ENCODE results near the gene PANX2. TPM values are rescaled to one million over a fixed set of nuclear protein-coding genes. Genes with fewer than 3 reads are reported as not detected.

The PANX2 gene
- total RNA-seq, 4 donors from 2014 or later, result 0.40 to 0.83 TPM; not detected in 2

- ATAC-seq, result no peak
- H3K9me3 ChIP-seq, result no peaks in the 10 kb centered on the region
- no peaks in the 10 kb centered on the region for H3K36me3 ChIP-seq
- in situ Hi-C loops (cut with MboI; ENCODE audit: low sequenced_read_pairs in 4 of 4) (no loop called here), intact Hi-C loops (cut with DNase I; ENCODE audit: low total_unique reads) (no loop called here)
- no peak overlapping the region for H3K27ac ChIP-seq
- TF ChIP-seq POLR2A (IDR thresholded peaks at IDR 0.05) (no peak), CTCF (IDR thresholded peaks at IDR 0.05 in 4 of 5, conservative IDR thresholded peaks at IDR 0.05 in 1 of 5) (no peak)
- H3K4me1 ChIP-seq, result no peaks in the 10 kb centered on the region
- H3K4me3 ChIP-seq, result no peak overlapping the region
- H3K27me3 ChIP-seq, result peaks cover 3 to 13% (median 11%) of the 10 kb centered on the region in 3 donors
- DNase-seq, result no peak
These were observed 32.5 kb upstream of the PANX2 start for GRCh38 chr22:50138041-50138440.

- Histone ChIP-seq H3K27me3 (peaks cover 4 to 12% (median 11%) of the 10 kb centered on the region in 3 donors), H3K4me1 (no peaks in the 10 kb centered on the region), H3K4me3 (no peak overlapping the region), H3K36me3 (no peaks in the 10 kb centered on the region), H3K27ac (no peak overlapping the region), H3K9me3 (no peaks in the 10 kb centered on the region)
- intact Hi-C loops (cut with DNase I; ENCODE audit: low total_unique reads) (no loop called here), in situ Hi-C loops (cut with MboI; ENCODE audit: low sequenced_read_pairs in 4 of 4) (no loop called here)
- no peak for DNase-seq
- ATAC-seq, result no peak
- TF ChIP-seq POLR2A (IDR thresholded peaks at IDR 0.05), result no peak
These were observed 31.5 kb upstream of the PANX2 start for GRCh38 chr22:50138988-50139387.

- H3K4me3 ChIP-seq, result no peak overlapping the region
- intact Hi-C loops (cut with DNase I; ENCODE audit: low total_unique reads), result no loop called here
- H3K27ac ChIP-seq, result no peak overlapping the region
- DNase-seq (no peak), ATAC-seq (no peak)
- TF ChIP-seq CTCF (IDR thresholded peaks at IDR 0.05 in 4 of 5, conservative IDR thresholded peaks at IDR 0.05 in 1 of 5) (no peak), POLR2A (IDR thresholded peaks at IDR 0.05) (no peak)
- in situ Hi-C loops (cut with MboI; ENCODE audit: low sequenced_read_pairs in 4 of 4), result no loop called here
- no peaks in the 10 kb centered on the region for H3K4me1 ChIP-seq
- peaks cover 4 to 13% (median 11%) of the 10 kb centered on the region in 3 donors for H3K27me3 ChIP-seq
- no peaks in the 10 kb centered on the region for H3K36me3 ChIP-seq
- no peaks in the 10 kb centered on the region for H3K9me3 ChIP-seq
These were observed 30.6 kb upstream of the PANX2 start for GRCh38 chr22:50139843-50140415.

DNA sequence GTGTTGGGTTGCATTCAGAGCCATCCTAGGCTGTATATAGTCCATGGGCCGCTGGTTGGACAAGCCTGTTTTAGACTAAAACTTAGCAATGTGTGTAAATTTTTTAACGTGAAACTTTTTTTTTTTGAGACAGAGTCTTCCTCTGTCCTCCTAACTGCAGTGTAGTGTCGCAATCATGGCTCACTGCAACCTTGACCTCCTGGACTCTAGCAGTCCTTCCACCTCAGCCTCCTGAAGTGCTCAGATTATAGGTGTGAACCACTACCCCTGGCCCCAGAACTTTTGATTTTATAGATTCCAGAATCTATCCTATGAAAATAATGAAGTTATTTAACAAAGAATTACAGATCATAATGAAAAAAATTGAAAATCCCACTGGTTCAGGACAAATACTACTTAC, 29.9 kb upstream of the PANX2 start:
- TF ChIP-seq POLR2A (IDR thresholded peaks at IDR 0.05) (no peak), CTCF (IDR thresholded peaks at IDR 0.05 in 4 of 5, conservative IDR thresholded peaks at IDR 0.05 in 1 of 5) (no peak)
- no peak for DNase-seq
- ATAC-seq, result no peak
- intact Hi-C loops (cut with DNase I; ENCODE audit: low total_unique reads) (no loop called here), in situ Hi-C loops (cut with MboI; ENCODE audit: low sequenced_read_pairs in 4 of 4) (no loop called here)
- Histone ChIP-seq H3K36me3 (no peaks in the 10 kb centered on the region), H3K4me3 (no peak overlapping the region), H3K27me3 (peaks cover 4 to 13% (median 12%) of the 10 kb centered on the region in 3 donors), H3K27ac (no peak overlapping the region), H3K4me1 (no peaks in the 10 kb centered on the region), H3K9me3 (no peaks in the 10 kb centered on the region)

DNA sequence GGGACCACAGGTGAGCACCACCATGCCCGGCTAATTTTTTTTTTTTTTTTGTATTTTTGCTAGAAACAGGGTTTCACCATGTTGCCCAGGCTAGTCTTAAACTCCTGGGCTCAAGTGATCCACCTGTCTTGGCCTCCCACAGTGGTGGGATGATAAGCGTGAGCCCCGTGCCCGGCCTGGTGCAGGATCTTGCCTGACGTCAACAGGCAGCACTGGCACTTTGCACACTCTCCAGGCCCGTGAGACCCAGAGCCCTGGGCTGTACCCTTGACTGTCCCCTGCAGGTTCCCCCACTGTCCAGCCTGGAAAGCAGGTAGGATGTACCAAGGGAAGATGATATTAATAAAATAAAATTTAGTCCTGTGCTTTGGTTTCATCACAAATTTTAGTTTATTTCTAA, 29.1 kb upstream of the PANX2 start:
- H3K4me3 ChIP-seq, result no peak overlapping the region
- no peaks in the 10 kb centered on the region for H3K36me3 ChIP-seq
- H3K4me1 ChIP-seq, result no peaks in the 10 kb centered on the region
- H3K27ac ChIP-seq, result no peak overlapping the region
- no peaks in the 10 kb centered on the region for H3K9me3 ChIP-seq
- in situ Hi-C loops (cut with MboI; ENCODE audit: low sequenced_read_pairs in 4 of 4), result no loop called here
- DNase-seq (no peak), ATAC-seq (no peak)
- no peak for TF ChIP-seq POLR2A (IDR thresholded peaks at IDR 0.05)
- no peak for TF ChIP-seq CTCF (IDR thresholded peaks at IDR 0.05 in 4 of 5, conservative IDR thresholded peaks at IDR 0.05 in 1 of 5)
- intact Hi-C loops (cut with DNase I; ENCODE audit: low total_unique reads), result no loop called here
- peaks cover 4 to 20% (median 13%) of the 10 kb centered on the region in 3 donors for H3K27me3 ChIP-seq

Measured in gastrocnemius medialis (tissue), 4 donors.